Activated T-cell treated with anti-CD3 and anti-CD28 coated beads, Interleukin-2, amount 50 U/mL, for 1 hour (primary cell): Measurements from ENCODE around the gene BIVM.

ENCODE experiments used
- DNase-seq: peaks from one replicate; pipeline ENCODE4 v3.0.0-alpha.2; 2020

BIVM gene

DNA sequence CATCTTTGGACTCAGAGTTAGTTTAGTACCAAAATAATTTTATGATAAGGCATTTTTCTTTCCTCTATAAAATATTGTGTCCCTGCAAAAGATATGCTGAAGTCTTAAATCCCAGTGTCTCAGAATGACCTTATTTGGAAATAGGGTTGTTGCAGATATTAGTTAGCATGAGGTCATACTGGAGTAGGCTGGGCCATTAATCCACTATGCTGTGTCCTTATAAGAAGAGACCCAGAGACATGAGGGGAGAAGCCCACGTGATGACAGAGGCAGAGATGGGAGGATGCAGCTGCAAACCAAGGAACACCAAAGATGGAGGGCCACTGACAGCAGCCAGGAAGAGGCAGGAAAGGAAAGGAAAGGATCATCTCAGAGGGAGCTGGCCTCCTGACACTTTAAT lies 6.5 kb upstream of the BIVM start:
- no peak for DNase-seq

- no peak for DNase-seq
These were observed 5.1 kb upstream of the BIVM start for GRCh38 chr13:102793611-102794355.

GRCh38 chr13:102799426-102800144 lies 666 bp downstream of the BIVM start:
- no peak for DNase-seq

- DNase-seq, result peak; percentile 86
These were observed 1.5 kb downstream of the BIVM start for GRCh38 chr13:102800145-102801041.

GRCh38 chr13:102805680-102806079 lies 6.8 kb downstream of the BIVM start:
- no peak for DNase-seq

GRCh38 chr13:102807699-102808098 lies 8.8 kb downstream of the BIVM start:
- no peak for DNase-seq

- DNase-seq, result no peak
These were observed 13.8 kb downstream of the BIVM start for GRCh38 chr13:102812611-102813287.

DNA sequence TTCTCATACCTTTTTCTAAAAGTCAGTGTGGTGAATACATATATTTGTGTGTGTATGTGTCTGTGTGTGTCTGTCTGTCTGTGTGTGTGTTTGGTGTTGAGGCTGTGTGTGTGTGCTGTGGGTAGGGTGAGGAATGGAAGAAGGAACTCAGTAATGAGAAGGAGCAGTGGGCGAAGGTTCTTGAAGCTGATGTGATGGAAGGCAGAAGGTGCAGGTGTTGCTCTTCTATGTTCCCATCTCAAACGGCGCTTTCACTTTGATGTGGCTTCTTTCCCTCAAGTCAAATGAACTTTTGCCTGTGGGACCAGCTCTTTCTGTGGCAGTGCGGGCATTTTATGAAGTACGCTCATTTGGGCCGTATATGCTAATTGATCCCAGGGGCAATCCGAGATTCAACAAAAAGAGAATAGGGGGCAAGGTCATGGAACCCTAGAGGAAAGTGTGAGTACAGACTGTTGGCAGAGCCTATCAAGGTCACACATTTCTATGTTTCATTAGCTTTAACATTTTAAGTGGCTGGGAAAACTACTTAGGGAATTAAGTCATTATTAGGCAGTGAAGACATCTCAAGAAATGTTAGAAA lies 15.2 kb downstream of the BIVM start:
- no peak for DNase-seq

GRCh38 chr13:102814793-102815192 lies 15.9 kb downstream of the BIVM start:
- DNase-seq, result no peak

GRCh38 chr13:102815788-102816187 lies 16.9 kb downstream of the BIVM start:
- DNase-seq, result no peak

DNA sequence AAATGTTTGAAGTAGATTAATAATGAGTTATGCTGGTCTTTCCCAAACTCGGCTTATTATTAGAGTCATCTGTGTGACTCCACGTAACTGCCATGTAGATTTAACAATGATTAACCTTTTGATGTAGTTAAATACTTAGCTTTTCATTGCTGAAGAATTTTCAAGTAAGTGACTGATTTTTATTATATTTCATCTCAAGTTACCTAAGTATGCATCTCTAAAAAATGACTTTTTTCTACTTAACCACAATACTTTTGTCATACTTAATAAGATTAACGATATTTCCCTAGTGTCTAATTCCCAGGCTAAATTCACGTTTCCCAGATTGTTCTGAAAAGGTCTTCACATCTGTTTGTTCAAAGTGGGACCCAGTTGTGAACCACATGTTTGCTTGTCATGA lies 17.8 kb downstream of the BIVM start:
- no peak for DNase-seq

GRCh38 chr13:102817241-102817640 lies 18.3 kb downstream of the BIVM start:
- DNase-seq, result no peak

DNA sequence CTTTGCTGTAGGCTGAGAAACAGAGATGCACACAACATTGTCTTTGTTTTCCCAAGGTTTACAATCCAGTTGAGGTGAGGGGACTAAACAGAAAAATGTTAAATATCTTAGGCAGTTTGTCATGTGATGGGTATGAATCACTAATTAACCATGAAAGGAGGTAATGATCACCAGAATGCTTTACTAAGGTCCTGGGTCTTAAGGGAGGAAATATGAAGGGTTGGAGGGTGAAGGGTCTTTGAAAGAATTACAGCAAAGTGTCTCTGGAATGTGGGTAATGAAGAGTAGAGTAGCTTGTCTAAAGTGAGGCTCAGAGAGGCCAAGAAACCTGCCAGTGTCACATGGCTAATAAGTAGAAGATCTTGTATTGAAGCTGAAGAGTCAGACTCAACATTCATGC lies 19.0 kb downstream of the BIVM start:
- DNase-seq, result no peak

GRCh38 chr13:102825400-102825799 lies 26.5 kb downstream of the BIVM start:
- no peak for DNase-seq

GRCh38 chr13:102825921-102826706 lies 27.2 kb downstream of the BIVM start:
- no peak for DNase-seq

DNA sequence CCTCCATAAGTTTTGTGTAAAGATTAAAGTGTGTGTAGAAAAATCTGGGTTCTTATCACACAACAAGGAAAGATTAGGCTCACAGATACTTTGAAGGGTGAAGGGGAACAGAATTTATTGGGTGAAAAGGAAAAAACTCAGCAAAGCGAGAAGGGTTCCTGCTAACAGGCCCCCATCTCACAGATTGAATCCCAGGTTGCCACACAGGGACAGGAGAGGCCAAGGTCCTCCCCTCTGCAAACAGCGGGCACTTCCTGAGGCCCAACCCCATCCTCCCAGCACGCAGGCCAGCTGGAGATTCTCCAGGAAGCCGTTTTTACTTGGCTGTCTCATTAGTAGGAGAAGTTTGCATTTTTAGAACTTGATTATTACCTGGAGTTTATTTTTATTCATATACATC lies 31.7 kb downstream of the BIVM start:
- no peak for DNase-seq

DNA sequence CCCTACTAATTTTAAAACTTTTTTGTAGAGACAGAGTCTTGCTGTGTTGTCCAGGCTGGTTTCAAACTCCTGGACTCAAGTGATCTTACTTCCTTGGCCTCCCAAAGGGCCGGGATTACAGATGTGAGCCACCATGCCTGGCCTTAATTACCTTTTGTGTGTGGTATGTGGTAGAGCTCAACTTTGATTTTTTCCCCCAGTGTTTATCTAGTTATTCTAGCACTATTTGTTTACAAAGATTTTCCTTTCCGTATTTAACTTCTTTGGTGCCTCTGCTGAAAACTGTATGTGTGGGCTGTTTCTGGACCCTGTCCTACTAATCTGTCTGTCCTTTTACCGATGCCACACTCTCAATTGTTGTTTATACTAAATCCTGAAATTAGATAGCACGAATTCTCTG lies 37.6 kb downstream of the BIVM start:
- no peak for DNase-seq

- DNase-seq, result no peak
These were observed 39.4 kb downstream of the BIVM start for GRCh38 chr13:102838273-102838672.

DNA sequence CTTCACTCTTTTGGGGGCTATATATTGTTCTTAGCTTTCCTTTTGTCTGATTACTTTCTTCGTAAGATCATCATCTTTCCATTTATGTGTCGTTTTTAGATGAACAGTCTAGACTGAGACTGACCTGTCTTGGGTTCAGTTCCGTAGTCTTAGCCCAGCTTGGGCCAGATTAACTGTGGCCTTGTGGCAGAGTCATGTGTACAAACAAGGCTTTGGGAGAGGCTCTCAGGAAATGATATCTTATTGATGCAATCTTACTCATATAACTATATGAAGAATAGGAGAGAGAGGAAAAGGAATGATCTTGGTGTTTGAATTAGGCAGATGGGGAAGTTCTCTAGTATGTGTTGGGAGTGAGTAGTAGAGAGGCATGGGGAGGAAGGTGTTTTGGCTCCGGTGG lies 40.1 kb downstream of the BIVM start:
- DNase-seq, result no peak

DNA sequence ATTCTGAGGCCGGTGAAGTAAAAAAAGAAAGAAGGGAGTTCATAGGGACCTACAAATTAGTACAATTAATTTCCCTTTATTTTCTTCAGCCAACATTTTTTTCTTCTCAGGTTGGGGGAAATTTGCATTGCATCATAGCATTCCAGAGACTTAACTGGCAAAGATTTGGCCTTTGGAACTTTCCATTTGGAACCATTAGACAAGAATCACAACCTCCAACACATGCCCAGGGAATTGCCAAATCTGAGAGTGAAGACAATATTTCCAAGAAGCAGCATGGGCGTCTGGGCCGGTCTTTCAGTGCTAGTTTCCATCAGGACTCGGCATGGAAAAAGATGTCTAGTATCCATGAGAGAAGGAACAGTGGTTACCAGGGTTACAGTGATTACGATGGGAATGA lies 40.5 kb downstream of the BIVM start:
- DNase-seq, result no peak

DNA sequence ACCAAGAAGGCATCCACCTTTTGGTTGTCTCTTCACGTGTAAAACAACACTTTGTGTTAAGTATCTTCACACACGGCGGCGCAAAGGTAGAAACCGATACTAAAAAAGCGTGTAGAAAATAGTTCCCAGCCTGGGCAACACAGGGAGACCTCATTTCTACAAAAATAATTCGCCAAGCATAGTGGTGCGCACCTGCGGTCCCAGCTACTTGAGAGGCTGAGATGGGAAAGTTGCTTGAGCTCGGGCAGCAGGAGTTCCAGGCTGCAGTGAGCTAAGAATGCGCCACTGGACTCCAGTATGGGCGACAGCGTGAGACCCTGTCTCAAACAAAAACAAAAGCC lies 46.3 kb downstream of the BIVM start:
- no peak for DNase-seq
